Mesenchymal stem cell (in vitro differentiated cells and primary cell): ENCODE measurements around the gene TRPM3.

ENCODE experiments used
- DNase-seq: peaks from one replicate; pipeline ENCODE4 v3.0.0-alpha.2; 2013
- H2AFZ ChIP-seq: one replicate; pipeline ENCODE4 v1.6.1; 2013; ENCODE audit warnings: low read depth, mild to moderate bottlenecking, control low read depth, inconsistent platforms, low read length, moderate library complexity
- H2AK5ac ChIP-seq: 2 replicates; pipeline ENCODE4 v1.6.1; 2013; ENCODE audit warnings: low read length, moderate library complexity, mild to moderate bottlenecking, inconsistent platforms; ENCODE audit not compliant: severe bottlenecking
- H2BK120ac ChIP-seq: one replicate; pipeline ENCODE4 v1.6.1; 2013; ENCODE audit warnings: low read depth, mild to moderate bottlenecking, inconsistent platforms, low read length, moderate library complexity
- H2BK12ac ChIP-seq, 2 experiments: one replicate each; pipeline ENCODE4 v1.6.1; 2013; ENCODE audit warnings: inconsistent platforms in 2 of 2, low read length in 2 of 2, mild to moderate bottlenecking in 2 of 2, moderate library complexity in 2 of 2, control low read depth in 1 of 2
- H2BK15ac ChIP-seq: one replicate; pipeline ENCODE4 v1.6.1; 2013; ENCODE audit warnings: mild to moderate bottlenecking, low read depth, inconsistent platforms; ENCODE audit not compliant: poor library complexity, severe bottlenecking
- H2BK5ac ChIP-seq: 2 replicates; pipeline ENCODE4 v1.6.1; 2013; ENCODE audit warnings: low read depth, mild to moderate bottlenecking, low read length, control low read depth, inconsistent platforms; ENCODE audit not compliant: poor library complexity, severe bottlenecking
- H3K14ac ChIP-seq, 2 experiments: one replicate each; pipeline ENCODE4 v1.6.1; 2013; ENCODE audit warnings: inconsistent platforms in 2 of 2, low read length in 2 of 2, control low read depth in 1 of 2, mild to moderate bottlenecking in 1 of 2, moderate library complexity in 1 of 2
- H3K18ac ChIP-seq, 2 experiments: one replicate each; pipeline ENCODE4 v1.6.1; 2013; ENCODE audit warnings: inconsistent platforms in 2 of 2, low read length in 2 of 2, control low read depth in 1 of 2, low read depth in 1 of 2, mild to moderate bottlenecking in 1 of 2
- H3K23ac ChIP-seq, 2 experiments: one replicate each; pipeline ENCODE4 v1.6.1; 2013; ENCODE audit warnings: inconsistent platforms in 2 of 2, low read length in 2 of 2, mild to moderate bottlenecking in 2 of 2, moderate library complexity in 2 of 2, control low read depth in 1 of 2
- H3K27ac ChIP-seq: 2 replicates; pipeline ENCODE4 v1.5.1; 2013; ENCODE audit warnings: mild to moderate bottlenecking, moderate library complexity, low read length, control low read depth, inconsistent platforms; ENCODE audit not compliant: poor library complexity, severe bottlenecking
- H3K27me3 ChIP-seq, 2 experiments: 2 replicates each; pipeline versions ENCODE4 v1.6.1 to v1.7.0; 2013; ENCODE audit warnings: low read length in 2 of 2, mild to moderate bottlenecking in 2 of 2, moderate library complexity in 2 of 2, control low read depth in 1 of 2, inconsistent platforms in 1 of 2; ENCODE audit not compliant: control insufficient read depth in 1 of 2, insufficient read depth in 1 of 2
- H3K36me3 ChIP-seq, 2 experiments: 2 replicates each; pipeline versions ENCODE4 v1.6.1 to v1.7.0; 2013; ENCODE audit warnings: low read length in 2 of 2, control low read depth in 1 of 2, inconsistent platforms in 1 of 2, low read depth in 1 of 2, mild to moderate bottlenecking in 1 of 2; ENCODE audit not compliant: insufficient read depth in 2 of 2, control insufficient read depth in 1 of 2
- H3K4ac ChIP-seq, 2 experiments: one replicate each; pipeline ENCODE4 v1.6.1; 2013; ENCODE audit warnings: inconsistent platforms in 2 of 2, low read length in 2 of 2, mild to moderate bottlenecking in 2 of 2, moderate library complexity in 2 of 2, control low read depth in 1 of 2, low read depth in 1 of 2
- H3K4me1 ChIP-seq: 2 replicates; pipeline ENCODE4 v1.6.1; 2013; ENCODE audit warnings: low read depth, low read length, control low read depth; ENCODE audit not compliant: control insufficient read depth, insufficient read depth
- H3K4me2 ChIP-seq: 2 replicates; pipeline ENCODE4 v1.6.1; 2013; ENCODE audit warnings: low read length, mild to moderate bottlenecking, inconsistent platforms; ENCODE audit not compliant: poor library complexity, severe bottlenecking
- H3K4me3 ChIP-seq, 2 experiments: 2 replicates each; pipeline versions ENCODE4 v1.5.1 to v1.7.0; 2013; ENCODE audit warnings: low read length in 2 of 2, mild to moderate bottlenecking in 2 of 2, control low read depth in 1 of 2, low read depth in 1 of 2; ENCODE audit not compliant: insufficient read depth in 1 of 2
- H3K79me1 ChIP-seq: replicated peaks from 2 replicates; pipeline ENCODE4 v1.6.1; 2013; ENCODE audit warnings: mild to moderate bottlenecking, control low read depth, low read length, inconsistent platforms; ENCODE audit not compliant: poor library complexity, severe bottlenecking
- H3K9ac ChIP-seq: 2 replicates; pipeline ENCODE4 v1.7.0; 2013; ENCODE audit warnings: mild to moderate bottlenecking, low read length, moderate library complexity
- H3K9me3 ChIP-seq: 2 replicates; pipeline ENCODE4 v1.7.0; 2013; ENCODE audit warnings: mild to moderate bottlenecking, low read length; ENCODE audit not compliant: control insufficient read depth
- H4K8ac ChIP-seq: one replicate; pipeline ENCODE4 v1.6.1; 2013; ENCODE audit warnings: inconsistent platforms, mild to moderate bottlenecking, low read length, moderate library complexity
- H4K91ac ChIP-seq: one replicate; pipeline ENCODE4 v1.6.1; 2013; ENCODE audit warnings: mild to moderate bottlenecking, low read length, inconsistent platforms
- WGBS: methylation state at CpG from one replicate; pipeline ENCODE4 v1.1.7; 2013; ENCODE audit warnings: mixed read lengths; 5-methylcytosine and 5-hydroxymethylcytosine counted together

Gene TRPM3

GRCh38 chr9:70964861-70965260 is 156.6 kb downstream of the TRPM3 start:
- Histone ChIP-seq H3K27ac (no peak overlapping the region), H3K36me3 (no peaks in the 10 kb centered on the region), H2BK5ac (no peak overlapping the region), H2BK120ac (no peak overlapping the region), H3K4me3 (no peak overlapping the region), H3K4ac (no peak overlapping the region), H4K91ac (no peak overlapping the region), H2AK5ac (no peak overlapping the region), H3K27me3 (no peaks in the 10 kb centered on the region), H3K14ac (no peak overlapping the region), H4K8ac (no peak overlapping the region), H3K18ac (no peak overlapping the region), H3K9ac (no peak overlapping the region), H2BK15ac (no peak overlapping the region), H3K23ac (no peak overlapping the region), H3K4me1 (no peaks in the 10 kb centered on the region), H2AFZ (no peak overlapping the region), H3K9me3 (no peaks in the 10 kb centered on the region), H2BK12ac (no peak overlapping the region), H3K4me2 (no peak overlapping the region), H3K79me1 (no peaks in the 10 kb centered on the region)
- no peak for DNase-seq

DNA sequence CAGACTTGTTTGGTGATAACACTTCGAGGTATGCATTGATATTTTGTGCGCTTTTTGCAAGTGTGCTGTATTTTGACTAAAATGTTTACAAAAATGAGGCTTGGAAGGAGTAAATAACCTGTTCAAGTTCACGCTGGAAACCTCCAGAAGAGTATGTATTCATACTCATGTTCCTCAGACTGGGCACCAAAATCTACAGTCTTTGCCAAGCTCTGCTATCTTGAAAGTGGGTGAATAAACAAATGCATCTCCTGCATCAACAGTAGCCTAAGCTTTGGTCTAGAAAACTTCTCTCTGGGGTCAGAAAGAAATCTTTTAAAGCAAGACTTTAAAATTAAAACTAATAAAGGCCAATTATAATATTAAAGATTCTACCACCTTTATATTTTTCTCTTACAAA is 157.9 kb downstream of the TRPM3 start:
- Histone ChIP-seq H2BK120ac (no peak overlapping the region), H2AFZ (no peak overlapping the region), H2BK12ac (no peak overlapping the region), H4K8ac (no peak overlapping the region), H3K9ac (no peak overlapping the region), H3K27me3 (no peaks in the 10 kb centered on the region), H3K4me2 (no peak overlapping the region), H3K36me3 (no peaks in the 10 kb centered on the region), H2AK5ac (no peak overlapping the region), H3K4me1 (no peaks in the 10 kb centered on the region), H3K4me3 (no peak overlapping the region), H2BK15ac (no peak overlapping the region), H3K18ac (no peak overlapping the region), H3K23ac (no peak overlapping the region), H3K79me1 (no peaks in the 10 kb centered on the region), H3K14ac (no peak overlapping the region), H3K4ac (no peak overlapping the region), H4K91ac (no peak overlapping the region), H3K27ac (no peak overlapping the region), H2BK5ac (no peak overlapping the region), H3K9me3 (no peaks in the 10 kb centered on the region)
- DNase-seq = no peak
- 87% methylated on average over 3 of the region's 3 CpGs for WGBS

- no peak overlapping the region for H3K18ac ChIP-seq
- H3K27ac ChIP-seq = no peak overlapping the region
- no peak overlapping the region for H2AFZ ChIP-seq
- H3K36me3 ChIP-seq = no peaks in the 10 kb centered on the region
- H3K4ac ChIP-seq = no peak overlapping the region
- H3K9me3 ChIP-seq = no peaks in the 10 kb centered on the region
- no peaks in the 10 kb centered on the region for H3K4me1 ChIP-seq
- WGBS = 96% methylated on average over 4 of the region's 4 CpGs
- no peak overlapping the region for H2BK120ac ChIP-seq
- no peak overlapping the region for H2BK12ac ChIP-seq
- no peak overlapping the region for H3K9ac ChIP-seq
- H3K4me3 ChIP-seq = no peak overlapping the region
- DNase-seq = no peak
- H2BK15ac ChIP-seq = no peak overlapping the region
- no peak overlapping the region for H3K14ac ChIP-seq
- H3K27me3 ChIP-seq = no peaks in the 10 kb centered on the region
- no peak overlapping the region for H4K8ac ChIP-seq
- H3K79me1 ChIP-seq = no peaks in the 10 kb centered on the region
- no peak overlapping the region for H2AK5ac ChIP-seq
- H3K4me2 ChIP-seq = no peak overlapping the region
- H3K23ac ChIP-seq = no peak overlapping the region
- H2BK5ac ChIP-seq = no peak overlapping the region
- H4K91ac ChIP-seq = no peak overlapping the region
Observed at GRCh38 chr9:70962761-70963440, 158.5 kb downstream of the TRPM3 start.

DNA sequence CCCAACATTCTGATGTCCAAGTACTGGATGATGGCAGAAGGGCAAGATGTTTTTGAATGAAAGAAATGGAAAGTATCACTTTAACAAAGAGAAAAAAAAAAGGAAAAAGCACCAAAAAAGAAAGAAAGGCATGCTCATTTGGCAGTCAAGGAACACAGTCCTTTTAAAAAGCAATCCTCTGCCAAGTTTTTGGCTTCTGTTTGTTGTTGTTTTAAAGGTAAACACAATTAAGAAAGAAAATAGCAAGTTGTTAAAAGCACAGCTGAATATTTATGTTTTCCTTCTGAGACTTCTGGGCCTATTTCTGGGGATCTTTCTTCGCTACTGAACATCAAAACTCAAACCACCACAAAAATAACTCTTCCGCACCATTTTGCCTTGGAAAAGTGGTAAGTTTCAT is 162.1 kb downstream of the TRPM3 start:
- H2AFZ ChIP-seq = no peak overlapping the region
- H3K9me3 ChIP-seq = no peaks in the 10 kb centered on the region
- H4K91ac ChIP-seq = no peak overlapping the region
- no peak overlapping the region for H3K9ac ChIP-seq
- no peak overlapping the region for H2BK12ac ChIP-seq
- no peak overlapping the region for H4K8ac ChIP-seq
- no peak overlapping the region for H3K18ac ChIP-seq
- no peak overlapping the region for H2BK5ac ChIP-seq
- H3K4ac ChIP-seq = no peak overlapping the region
- H3K14ac ChIP-seq = no peak overlapping the region
- H3K23ac ChIP-seq = no peak overlapping the region
- H3K4me3 ChIP-seq = no peak overlapping the region
- H3K4me2 ChIP-seq = no peak overlapping the region
- H3K27me3 ChIP-seq = no peaks in the 10 kb centered on the region
- H2AK5ac ChIP-seq = no peak overlapping the region
- peaks cover 2% of the 10 kb centered on the region for H3K4me1 ChIP-seq
- no peak overlapping the region for H2BK120ac ChIP-seq
- 100% methylated on average over 2 of the region's 2 CpGs for WGBS
- H2BK15ac ChIP-seq = no peak overlapping the region
- H3K36me3 ChIP-seq = no peaks in the 10 kb centered on the region
- H3K79me1 ChIP-seq = no peaks in the 10 kb centered on the region
- no peak overlapping the region for H3K27ac ChIP-seq
- DNase-seq = no peak
